ENCODE data around the gene IPO4. TPM values are rescaled to one million over a fixed set of nuclear protein-coding genes. Genes with fewer than 3 reads are reported as not detected.

Gene IPO4
- total and polyA plus RNA-seq, 9 of the 15 experiments (the other 6 are each of a cell fraction or from before 2014, with no cell fraction given) = 7.3 to 122 (median 31.8) TPM

DNA sequence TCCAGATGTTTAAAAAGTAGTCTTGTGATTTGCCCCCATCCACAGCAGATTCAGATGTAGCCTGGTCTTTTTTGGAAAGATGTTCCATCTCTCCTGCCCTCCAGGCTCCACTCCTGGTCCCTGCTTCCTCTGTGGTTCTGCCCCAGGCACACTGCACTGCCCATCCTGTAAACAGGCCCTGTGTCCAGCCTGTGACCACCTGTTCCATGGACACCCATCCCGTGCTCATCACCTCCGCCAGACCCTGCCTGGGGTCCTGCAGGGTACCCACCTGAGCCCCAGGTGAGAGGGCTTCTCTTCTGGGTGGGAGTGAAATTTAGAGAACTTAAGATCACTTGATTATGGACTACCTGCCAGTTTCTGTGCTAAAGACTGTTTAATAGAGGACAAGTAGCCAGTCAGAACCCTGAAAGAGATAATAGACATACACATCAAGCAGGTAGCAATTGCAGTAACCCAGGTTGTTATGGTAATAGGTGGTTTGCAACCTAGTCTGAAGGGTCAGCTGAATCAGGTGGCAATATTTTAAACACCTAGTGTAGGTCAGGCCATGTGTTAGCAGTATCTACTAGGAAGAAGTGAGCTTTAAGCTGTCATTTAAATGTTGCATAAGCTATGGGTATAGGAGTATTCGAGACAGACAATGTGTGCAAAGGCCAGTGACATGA lies 39.2 kb downstream of the IPO4 start:
- ATAC-seq = no peak
- intact Hi-C loops (cut with micrococcal nuclease) (loop anchor here (10.0 kb wide), 1 partner anchor 55 kb away; the partner anchor contains the start of gene PCK2), in situ Hi-C loops (cut with MboI) (no loop called here)
- no peaks in the 10 kb centered on the region for H3K27me3 ChIP-seq (ENCODE audit: control insufficient read depth in 2 of 2, insufficient read depth in 2 of 2, low read length in 2 of 2)
- H3K9ac ChIP-seq (ENCODE audit: insufficient read depth in 1 of 2, low read depth in 2 of 2, low read length in 2 of 2) = no peak overlapping the region
- H2AFZ ChIP-seq (ENCODE audit: low read depth, low read length) = no peak overlapping the region
- no peaks in the 10 kb centered on the region for H4K20me1 ChIP-seq (replicated peaks; ENCODE audit: control insufficient read depth, insufficient read depth, low read length)
- no peak overlapping the region for H3K4me3 ChIP-seq
- no peak overlapping the region for H3K4me2 ChIP-seq (ENCODE audit: insufficient read depth, low read length)
- H3K79me2 ChIP-seq (ENCODE audit: control insufficient read depth, insufficient read depth, low read length) = peaks cover 34% of the 10 kb centered on the region
- 77% methylated on average over 3 of the region's 3 CpGs for WGBS (ENCODE audit: insufficient coverage, low coverage, missing lambda C conversion rate)
- peaks cover 48% of the 10 kb centered on the region; the same call in 2 of the 3 replicates for H3K36me3 ChIP-seq (ENCODE audit: control insufficient read depth, insufficient read depth, low read length)
- ChIA-PET CTCF (ENCODE audit: low intra/inter-chr PET ratio) (no interaction called here), POLR2A (interaction anchor here (0.5 to 1.2 kb wide), 2 partner anchors 8 to 12 kb away, joined by 4 read pairs; partner anchors contain the start of gene EMC9)
- H3K9me3 ChIP-seq (replicated peaks; ENCODE audit: control insufficient read depth, insufficient read depth, low read depth, low read length) = no peaks in the 10 kb centered on the region
- TF ChIP-seq, protein P1, sequence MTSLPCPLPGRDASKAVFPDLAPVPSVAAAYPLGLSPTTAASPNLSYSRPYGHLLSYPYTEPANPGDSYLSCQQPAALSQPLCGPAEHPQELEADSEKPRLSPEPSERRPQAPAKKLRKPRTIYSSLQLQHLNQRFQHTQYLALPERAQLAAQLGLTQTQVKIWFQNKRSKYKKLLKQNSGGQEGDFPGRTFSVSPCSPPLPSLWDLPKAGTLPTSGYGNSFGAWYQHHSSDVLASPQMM (CRISPR knock-in tag; IDR thresholded peaks at IDR 0.05) = no peak
- TF ChIP-seq ZFP91 (CRISPR knock-in tag; IDR thresholded peaks at IDR 0.05) (no peak), ZNF764 (CRISPR knock-in tag; IDR thresholded peaks at IDR 0.05; ENCODE audit: low read depth) (no peak), SREBF2 (CRISPR knock-in tag; IDR thresholded peaks at IDR 0.05) (no peak), ZNF583 (CRISPR knock-in tag; IDR thresholded peaks at IDR 0.05) (no peak), XRCC5 (IDR thresholded peaks at IDR 0.05; ENCODE audit: low read depth, low read length) (no peak), CBX2 (IDR thresholded peaks at IDR 0.05; ENCODE audit: insufficient read depth, low read length, poor library complexity, severe bottlenecking) (no peak), ZNF780A (CRISPR knock-in tag; IDR thresholded peaks at IDR 0.05) (no peak), ZNF695 (CRISPR knock-in tag; IDR thresholded peaks at IDR 0.05) (no peak), LEF1 (IDR thresholded peaks at IDR 0.05) (no peak)
- no peak for FAIRE-seq
- DNase-seq (ENCODE audit: extremely low read depth in 1 of 4, low spot score in 3 of 4) = no peak
- no TSS peak for BruUV-seq (replicated peaks)
- H3K4me1 ChIP-seq (replicated peaks in 1 of 2; ENCODE audit: control insufficient read depth in 2 of 2, insufficient read depth in 2 of 2, low read length in 2 of 2) = peaks cover 17 to 35% of the 10 kb centered on the region in 2 experiments; a peak in 4 of 5 replicates
- peaks cover 5% of the 10 kb centered on the region for H3K9me1 ChIP-seq (ENCODE audit: control insufficient read depth, insufficient read depth, low read length)
- no peak overlapping the region for H3K27ac ChIP-seq (ENCODE audit: extremely low read depth, low read depth, low read length)
